Measurements from ENCODE around the gene PRKCD.

- no peak for TF ChIP-seq EZH2 (IDR thresholded peaks at IDR 0.05)
- TF ChIP-seq POLR2AphosphoS5 (IDR thresholded peaks at IDR 0.05; ENCODE audit: borderline replicate concordance, low read depth, low read length): no peak
Observed at GRCh38 chr3:53211706-53212702, 51.0 kb downstream of the PRKCD start.

Measured in SK-N-MC (cell line).